ENCODE results near the gene RNF150.

RNF150 gene

GRCh38 chr4:140849526-140849925, 283.7 kb downstream of the RNF150 start:
- H3K4me3 ChIP-seq (ENCODE audit: low read depth, low read length) = no peak overlapping the region
- H3K9me3 ChIP-seq (ENCODE audit: control insufficient read depth, insufficient read depth, low read depth, low read length) = no peaks in the 10 kb centered on the region
- no peaks in the 10 kb centered on the region for H3K36me3 ChIP-seq (ENCODE audit: control insufficient read depth in 2 of 2, insufficient read depth in 1 of 2, low read length in 2 of 2)
- CTCF ChIA-PET = interaction anchor here (0.6 to 1.9 kb wide), 6 partner anchors 11 to 587 kb away, joined by 3 to 6 read pairs (median 4); no protein-coding TSS in a partner anchor
- H3K27ac ChIP-seq (ENCODE audit: extremely low read depth, low read depth, low read length) = no peak overlapping the region
- no peak for TF ChIP-seq ZNF664 (tag by site-specific recombination; IDR thresholded peaks at IDR 0.05)
- TF ChIP-seq ZNF624 (tag by site-specific recombination; IDR thresholded peaks at IDR 0.05) = no peak
- no peak for TF ChIP-seq ZNF639 (tag by site-specific recombination; IDR thresholded peaks at IDR 0.05)
- TF ChIP-seq KLF9 (tag by site-specific recombination; IDR thresholded peaks at IDR 0.05; ENCODE audit: low read depth) = no peak
- no peak for TF ChIP-seq TCF7L2 (IDR thresholded peaks at IDR 0.05; ENCODE audit: borderline replicate concordance, low read depth, low read length)
- no peak for TF ChIP-seq ZFP3 (tag by site-specific recombination; IDR thresholded peaks at IDR 0.05; ENCODE audit: low read depth)
- TF ChIP-seq OVOL3 (tag by site-specific recombination; IDR thresholded peaks at IDR 0.05) = no peak
- TF ChIP-seq ZNF654 (tag by site-specific recombination; IDR thresholded peaks at IDR 0.05; ENCODE audit: low read depth) = no peak
- no peak for TF ChIP-seq HOXD13 (CRISPR knock-in tag; IDR thresholded peaks at IDR 0.05; ENCODE audit: borderline replicate concordance)
- no peak for TF ChIP-seq ZNF707 (tag by site-specific recombination; IDR thresholded peaks at IDR 0.05)
- no peak for TF ChIP-seq BCL11B (tag by site-specific recombination; IDR thresholded peaks at IDR 0.05; ENCODE audit: low read depth)
- TF ChIP-seq ZNF302 (tag by site-specific recombination; IDR thresholded peaks at IDR 0.05; ENCODE audit: low read depth) = no peak
- TF ChIP-seq ZNF510 (tag by site-specific recombination; IDR thresholded peaks at IDR 0.05; ENCODE audit: insufficient replicate concordance) = no peak
- TF ChIP-seq ZNF473 (tag by site-specific recombination; IDR thresholded peaks at IDR 0.05) = no peak
- TF ChIP-seq ZNF677 (tag by site-specific recombination; IDR thresholded peaks at IDR 0.05) = no peak
- TF ChIP-seq ZNF423 (tag by site-specific recombination; IDR thresholded peaks at IDR 0.05) = no peak
- TF ChIP-seq ZBTB11 (tag by site-specific recombination; conservative IDR thresholded peaks at IDR 0.05; ENCODE audit: low read depth) = no peak
- no peak for TF ChIP-seq TRIM28 (IDR thresholded peaks at IDR 0.05; ENCODE audit: borderline replicate concordance, low read length)
- no peak for TF ChIP-seq ZNF211 (tag by site-specific recombination; IDR thresholded peaks at IDR 0.05; ENCODE audit: low read depth)
- POLR2A ChIA-PET = no interaction called here
- no peaks in the 10 kb centered on the region for H3K4me1 ChIP-seq (ENCODE audit: control insufficient read depth, insufficient read depth, low read length)

GRCh38 chr4:140846736-140847135, 286.5 kb downstream of the RNF150 start:
- H3K9me3 ChIP-seq (ENCODE audit: control insufficient read depth, insufficient read depth, low read depth, low read length) = no peaks in the 10 kb centered on the region
- no peaks in the 10 kb centered on the region for H3K36me3 ChIP-seq (ENCODE audit: control insufficient read depth in 2 of 2, insufficient read depth in 1 of 2, low read length in 2 of 2)
- ChIA-PET CTCF (no interaction called here), POLR2A (interaction anchor here (1.0 kb wide), 1 partner anchor 90 kb away, joined by 3 read pairs; the partner anchor contains the start of gene TBC1D9)
- no peak overlapping the region for H3K27ac ChIP-seq (ENCODE audit: extremely low read depth, low read depth, low read length)
- H3K4me1 ChIP-seq (ENCODE audit: control insufficient read depth, insufficient read depth, low read length) = no peaks in the 10 kb centered on the region
- H3K4me3 ChIP-seq (ENCODE audit: low read depth, low read length) = no peak overlapping the region
- TF ChIP-seq SALL2 (tag by site-specific recombination; IDR thresholded peaks at IDR 0.05; ENCODE audit: borderline replicate concordance) (no peak), ZNF621 (tag by site-specific recombination; IDR thresholded peaks at IDR 0.05) (no peak), ZNF707 (tag by site-specific recombination; IDR thresholded peaks at IDR 0.05) (no peak), ZNF366 (tag by site-specific recombination; conservative IDR thresholded peaks at IDR 0.05) (no peak), ZBTB44 (tag by site-specific recombination; IDR thresholded peaks at IDR 0.05) (no peak), ZNF792 (tag by site-specific recombination; IDR thresholded peaks at IDR 0.05) (no peak), FEZF1 (tag by site-specific recombination; IDR thresholded peaks at IDR 0.05) (no peak), ZNF830 (tag by site-specific recombination; IDR thresholded peaks at IDR 0.05; ENCODE audit: low read depth) (no peak), ZNF23 (tag by site-specific recombination; IDR thresholded peaks at IDR 0.05; ENCODE audit: borderline replicate concordance) (no peak), ZBTB11 (tag by site-specific recombination; conservative IDR thresholded peaks at IDR 0.05; ENCODE audit: low read depth) (no peak), ZBTB20 (tag by site-specific recombination; IDR thresholded peaks at IDR 0.05) (no peak)
